ENCODE data around the gene PHETA1. TPM values are rescaled to one million over a fixed set of nuclear protein-coding genes. Genes with fewer than 3 reads are reported as not detected.
A peak's percentile ranks its signal among the peaks of the same experiment; 100 is the strongest.
"Not testable (repeated sequence)": the region's sequence is repeated elsewhere in the genome, so short reads cannot be mapped to it uniquely, and the experiment has no call there.

Gene PHETA1
- total RNA-seq, 2 experiments from 2014 or later, result 1.4 to 2.2 TPM

DNA sequence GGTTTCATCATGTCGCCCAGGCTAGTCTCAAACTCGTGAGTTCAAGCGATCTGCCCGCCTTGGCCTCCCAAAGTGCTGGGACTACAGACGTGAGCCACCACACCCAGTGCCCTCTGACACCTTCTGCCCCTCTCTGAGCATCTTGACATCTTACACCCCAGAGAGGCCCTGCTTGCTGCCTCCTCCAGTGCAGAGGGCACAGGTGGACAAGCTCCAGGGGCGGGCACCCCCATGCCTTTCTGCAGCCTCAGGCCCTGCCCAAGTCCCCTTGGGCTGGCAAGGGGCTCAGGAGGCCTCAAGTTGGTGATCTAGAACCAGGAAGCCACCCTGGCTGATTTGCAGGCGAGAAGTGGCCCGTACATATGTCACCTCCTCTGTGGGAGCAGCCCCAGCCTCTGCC is 25.6 kb upstream of the PHETA1 start:
- H3K4me3 Mint-ChIP-seq, result no peak overlapping the region
- no peaks in the 10 kb centered on the region for H3K36me3 Mint-ChIP-seq
- CTCF ChIA-PET, result interaction anchor here (0.6 to 25.7 kb wide), 2 partner anchors 53 to 465 kb away, joined by 3 to 1161 read pairs; no protein-coding TSS in a partner anchor
- intact Hi-C loops (cut with micrococcal nuclease), result no loop called here
- peaks cover under 1% of the 10 kb centered on the region for H3K9me3 Mint-ChIP-seq
- POLR2A ChIA-PET, result interaction anchor here (0.9 kb wide), 1 partner anchor 57 kb away, joined by 3 read pairs; no protein-coding TSS in a partner anchor
- H3K4me1 Mint-ChIP-seq (ENCODE audit: low read depth), result peaks cover 18% of the 10 kb centered on the region
- H3K27ac Mint-ChIP-seq, result no peak overlapping the region
- H3K27me3 Mint-ChIP-seq, result peaks cover 2% of the 10 kb centered on the region
- DNase-seq, result no peak

DNA sequence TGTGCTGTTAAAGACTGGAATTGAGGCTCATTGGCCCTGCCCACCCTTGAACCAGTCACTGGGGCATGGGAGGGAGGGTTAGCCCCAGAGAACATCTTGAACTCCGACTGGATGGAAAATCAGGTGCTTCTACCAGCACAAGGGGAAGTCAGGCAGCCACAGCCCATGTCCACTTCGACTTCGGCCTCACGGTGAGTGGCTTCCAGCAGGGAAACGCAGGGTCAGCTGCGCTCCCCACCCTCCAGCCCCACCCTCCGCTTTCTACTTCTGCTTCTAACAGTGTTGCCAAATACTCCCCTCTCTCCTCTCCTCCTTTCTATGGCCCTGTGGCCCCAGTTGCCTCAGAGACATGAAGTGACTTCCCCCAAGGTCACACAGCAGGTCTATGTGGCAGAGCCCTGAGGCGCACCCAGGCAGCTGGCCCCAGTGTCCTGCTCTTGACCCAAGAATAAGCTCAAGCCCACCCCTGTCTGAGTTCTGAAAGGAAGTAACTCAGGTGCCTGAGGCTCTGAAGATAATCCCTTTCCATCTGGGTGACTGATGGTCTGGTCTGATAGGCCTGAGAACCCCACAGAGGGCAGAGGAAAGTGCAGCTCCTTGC is 24.9 kb upstream of the PHETA1 start:
- Mint-ChIP-seq H3K36me3 (no peaks in the 10 kb centered on the region), H3K9me3 (no peaks in the 10 kb centered on the region), H3K4me1 (ENCODE audit: low read depth) (peaks cover 12% of the 10 kb centered on the region), H3K27ac (no peak overlapping the region), H3K4me3 (no peak overlapping the region), H3K27me3 (peaks cover 2% of the 10 kb centered on the region)
- no peak for DNase-seq
- intact Hi-C loops (cut with micrococcal nuclease), result no loop called here
- CTCF ChIA-PET, result interaction anchor here (0.6 to 25.7 kb wide), 4 partner anchors 54 to 464 kb away, joined by 3 to 1161 read pairs (median 4); no protein-coding TSS in a partner anchor
- POLR2A ChIA-PET, result interaction anchor here (0.9 kb wide), 1 partner anchor 58 kb away, joined by 3 read pairs; no protein-coding TSS in a partner anchor

DNA sequence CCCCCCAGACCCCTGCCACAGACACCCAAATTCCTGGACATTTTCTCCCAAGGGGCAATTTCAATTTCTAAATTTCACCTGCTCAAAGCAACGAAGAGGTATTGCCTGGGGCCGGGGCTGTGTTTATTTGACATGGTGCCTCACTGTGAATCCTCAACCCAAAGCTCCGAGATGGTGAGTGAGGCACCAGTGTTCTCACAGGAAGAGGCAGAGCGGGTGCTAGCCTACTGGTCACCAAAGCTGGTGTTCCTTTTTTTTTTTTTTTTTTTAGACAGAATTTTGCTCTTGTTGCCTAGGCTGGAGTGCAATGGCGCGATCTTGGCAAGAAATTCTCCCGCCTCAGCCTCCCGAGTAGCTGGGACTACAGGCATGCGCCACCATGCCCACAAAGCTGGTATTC is 22.0 kb upstream of the PHETA1 start:
- H3K4me1 Mint-ChIP-seq (ENCODE audit: low read depth), result no peaks in the 10 kb centered on the region
- CTCF ChIA-PET, result interaction anchor here (0.9 to 1.0 kb wide), 3 partner anchors 14 to 139 kb away, joined by 3 read pairs; no protein-coding TSS in a partner anchor
- no peaks in the 10 kb centered on the region for H3K9me3 Mint-ChIP-seq
- H3K4me3 Mint-ChIP-seq, result no peak overlapping the region
- no peak for DNase-seq
- no peaks in the 10 kb centered on the region for H3K36me3 Mint-ChIP-seq
- POLR2A ChIA-PET, result no interaction called here
- H3K27me3 Mint-ChIP-seq, result no peaks in the 10 kb centered on the region
- no peak overlapping the region for H3K27ac Mint-ChIP-seq
- intact Hi-C loops (cut with micrococcal nuclease), result no loop called here

DNA sequence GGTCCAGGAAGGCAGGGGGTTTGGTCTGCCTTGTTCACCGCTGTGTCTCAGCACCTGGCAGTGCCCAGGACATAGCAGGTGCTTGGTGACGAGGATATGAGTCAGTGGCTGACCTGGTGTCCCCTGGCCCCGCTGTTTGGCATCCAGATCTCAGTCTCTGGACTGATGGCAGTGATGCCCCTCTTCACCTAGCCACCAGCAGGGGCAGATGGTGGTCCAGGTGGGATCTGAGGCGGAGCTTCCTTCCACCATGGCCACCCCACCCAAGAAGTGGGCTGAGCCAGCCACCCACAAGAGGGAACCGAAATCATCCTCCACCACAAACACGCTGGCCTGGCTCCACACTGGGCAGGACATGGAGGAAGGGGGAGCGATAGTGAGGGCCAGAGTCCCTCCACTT is 20.7 kb upstream of the PHETA1 start:
- no peaks in the 10 kb centered on the region for H3K27me3 Mint-ChIP-seq
- ChIA-PET CTCF (interaction anchor here (1.4 kb wide), 1 partner anchor 62 kb away, joined by 4 read pairs; no protein-coding TSS in a partner anchor), POLR2A (no interaction called here)
- intact Hi-C loops (cut with micrococcal nuclease), result no loop called here
- no peaks in the 10 kb centered on the region for H3K36me3 Mint-ChIP-seq
- H3K9me3 Mint-ChIP-seq, result no peaks in the 10 kb centered on the region
- no peak overlapping the region for H3K27ac Mint-ChIP-seq
- no peak overlapping the region for H3K4me3 Mint-ChIP-seq
- no peak for DNase-seq
- no peaks in the 10 kb centered on the region for H3K4me1 Mint-ChIP-seq (ENCODE audit: low read depth)

DNA sequence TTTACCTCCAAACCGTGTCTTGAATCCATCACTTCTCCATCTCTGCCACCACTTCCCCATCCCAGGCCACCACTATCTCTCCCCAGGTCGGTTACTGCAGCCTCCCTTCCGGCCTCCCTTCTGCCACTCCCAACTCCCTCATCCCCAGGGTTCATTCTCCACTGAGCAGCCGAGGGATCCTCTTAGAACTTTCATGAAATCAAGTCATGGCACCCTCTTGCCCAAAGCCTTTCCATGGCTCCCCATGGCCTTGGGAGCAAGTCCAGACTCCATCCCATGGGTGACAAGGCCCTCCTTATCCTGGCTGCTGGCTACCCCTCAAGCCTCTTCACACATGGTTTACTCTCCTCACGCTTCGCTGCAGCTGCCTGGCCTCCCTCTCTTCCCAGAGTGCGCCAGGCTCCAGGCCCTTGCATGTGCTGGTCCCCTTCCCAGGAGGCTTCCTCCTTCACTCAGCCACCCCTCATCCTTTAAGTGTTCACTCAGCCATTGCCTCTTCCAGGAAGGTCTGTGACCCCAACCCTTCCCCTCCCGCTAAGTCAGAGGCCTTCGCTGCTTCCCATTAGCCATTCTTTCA is 18.9 kb upstream of the PHETA1 start:
- no peaks in the 10 kb centered on the region for H3K9me3 Mint-ChIP-seq
- CTCF ChIA-PET, result no interaction called here

DNA sequence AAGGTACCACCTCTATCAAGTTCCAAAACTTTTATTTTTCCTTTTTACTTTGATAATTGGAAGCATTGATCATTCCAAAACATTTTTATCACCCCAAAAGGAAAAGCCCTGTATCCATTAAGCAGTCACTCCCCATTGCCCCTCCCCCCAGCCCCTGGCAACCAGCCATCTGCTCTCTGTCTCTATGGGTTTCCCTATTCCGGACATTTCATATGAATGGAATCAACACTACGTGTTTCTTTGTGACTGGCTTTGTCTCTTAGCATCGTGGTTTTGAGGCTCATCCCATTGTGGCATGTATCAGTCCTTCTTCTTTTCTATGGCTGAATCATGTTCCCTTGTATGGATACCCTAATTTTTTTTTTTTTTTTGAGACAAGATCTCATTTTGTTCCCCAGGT is 18.0 kb upstream of the PHETA1 start:
- no peak overlapping the region for H3K4me3 Mint-ChIP-seq
- no peak for DNase-seq
- H3K27ac Mint-ChIP-seq, result no peak overlapping the region
- POLR2A ChIA-PET, result no interaction called here
- no peaks in the 10 kb centered on the region for H3K27me3 Mint-ChIP-seq
- intact Hi-C loops (cut with micrococcal nuclease), result no loop called here
- H3K4me1 Mint-ChIP-seq (ENCODE audit: low read depth), result no peaks in the 10 kb centered on the region
- H3K36me3 Mint-ChIP-seq, result no peaks in the 10 kb centered on the region
- CTCF ChIA-PET, result interaction anchor here (2.9 kb wide), 1 partner anchor 10 kb away, joined by 11 read pairs; no protein-coding TSS in a partner anchor
- H3K9me3 Mint-ChIP-seq, result no peaks in the 10 kb centered on the region

More for the DNA sequence above, 18.9 kb upstream of the PHETA1 start:
- H3K4me3 Mint-ChIP-seq, result no peak overlapping the region
- H3K36me3 Mint-ChIP-seq, result no peaks in the 10 kb centered on the region
- POLR2A ChIA-PET, result no interaction called here
- no peak overlapping the region for H3K27ac Mint-ChIP-seq
- H3K4me1 Mint-ChIP-seq (ENCODE audit: low read depth), result no peaks in the 10 kb centered on the region
- H3K27me3 Mint-ChIP-seq, result no peaks in the 10 kb centered on the region
- DNase-seq, result no peak
- intact Hi-C loops (cut with micrococcal nuclease), result no loop called here

DNA sequence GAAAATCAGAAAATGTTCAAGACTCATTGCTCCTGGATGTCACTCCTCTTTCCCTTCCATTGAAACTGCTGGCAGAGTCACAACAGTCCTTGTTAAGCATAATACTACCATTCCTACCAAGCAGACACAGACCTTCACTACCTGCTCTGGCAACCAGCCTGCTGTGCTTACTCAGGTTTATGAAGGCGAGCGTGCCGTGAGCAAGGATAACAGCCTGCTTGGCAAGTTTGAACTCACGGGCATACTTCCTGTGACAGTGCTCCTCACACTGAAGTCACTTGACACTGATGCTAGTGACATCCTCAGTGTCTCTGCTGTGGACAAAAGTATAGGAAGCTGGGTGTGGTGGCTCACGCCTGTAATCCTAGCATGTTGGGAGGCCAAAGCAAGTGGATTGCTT is 15.7 kb upstream of the PHETA1 start:
- Mint-ChIP-seq H3K27me3 (peaks cover 5% of the 10 kb centered on the region), H3K4me1 (ENCODE audit: low read depth) (no peaks in the 10 kb centered on the region), H3K9me3 (no peaks in the 10 kb centered on the region), H3K4me3 (no peak overlapping the region), H3K27ac (no peak overlapping the region), H3K36me3 (no peaks in the 10 kb centered on the region)
- no peak for DNase-seq
- ChIA-PET CTCF (interaction anchor here (2.9 kb wide), 1 partner anchor 12 kb away, joined by 11 read pairs; no protein-coding TSS in a partner anchor), POLR2A (no interaction called here)
- intact Hi-C loops (cut with micrococcal nuclease), result no loop called here

DNA sequence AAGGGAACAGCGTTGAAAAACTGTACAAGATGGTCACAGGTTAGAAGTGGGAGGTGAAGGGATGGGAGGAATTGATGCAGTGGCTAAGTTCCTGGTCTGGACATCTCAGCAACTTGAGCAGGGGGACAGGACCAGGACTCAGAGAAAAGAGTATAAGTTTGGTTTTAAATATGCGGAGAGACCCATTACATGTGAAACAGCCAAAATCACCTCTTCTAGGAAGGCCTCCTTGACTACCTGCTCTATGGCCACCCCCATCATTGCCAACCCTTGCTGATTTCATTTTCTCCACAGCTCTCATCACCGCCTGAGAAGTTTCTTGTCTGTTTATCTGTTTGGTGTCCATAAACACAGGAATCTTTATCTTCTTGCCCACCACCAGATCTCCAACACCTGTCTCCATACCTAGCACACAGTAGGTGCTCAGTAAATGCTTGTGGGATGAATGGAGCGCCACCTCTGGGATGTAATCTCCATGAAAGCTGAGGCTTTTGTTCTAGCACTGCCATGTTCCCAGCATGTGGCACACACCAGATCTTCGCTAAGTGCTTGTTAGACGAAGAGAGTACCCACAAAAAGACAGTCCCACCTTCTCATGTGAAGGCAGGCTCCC is 11.2 kb upstream of the PHETA1 start:
- no peak overlapping the region for H3K4me3 Mint-ChIP-seq
- H3K27ac Mint-ChIP-seq, result no peak overlapping the region
- peaks cover 8% of the 10 kb centered on the region for H3K27me3 Mint-ChIP-seq

DNA sequence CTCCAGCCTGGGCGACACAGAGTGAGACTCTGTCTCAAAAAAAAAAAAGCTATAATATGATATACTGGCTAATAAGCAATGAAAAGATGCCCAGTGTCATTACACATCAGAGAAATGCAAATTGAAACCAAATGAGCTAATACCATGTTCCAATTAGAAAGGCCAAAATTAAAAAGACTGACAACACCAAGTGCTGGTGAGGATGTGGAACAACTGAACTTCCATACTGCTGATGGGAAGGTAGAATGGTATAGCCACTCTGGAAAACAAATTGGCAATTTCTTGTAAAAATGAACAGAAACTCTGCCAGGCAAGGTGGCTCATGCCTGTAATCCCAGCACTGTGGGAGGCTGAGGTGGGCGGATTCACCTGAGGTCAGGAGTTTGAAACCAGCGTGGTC is 8.5 kb upstream of the PHETA1 start:
- POLR2A ChIA-PET, result no interaction called here
- H3K4me3 Mint-ChIP-seq, result no peak overlapping the region
- CTCF ChIA-PET, result no interaction called here
- intact Hi-C loops (cut with micrococcal nuclease), result no loop called here
- peaks cover 8% of the 10 kb centered on the region for H3K27me3 Mint-ChIP-seq
- DNase-seq, result no peak
- H3K4me1 Mint-ChIP-seq (ENCODE audit: low read depth), result no peaks in the 10 kb centered on the region
- H3K9me3 Mint-ChIP-seq, result peaks cover 4% of the 10 kb centered on the region
- H3K27ac Mint-ChIP-seq, result no peak overlapping the region
- peaks cover 1% of the 10 kb centered on the region for H3K36me3 Mint-ChIP-seq

More for the DNA sequence above, 11.2 kb upstream of the PHETA1 start:
- intact Hi-C loops (cut with micrococcal nuclease), result no loop called here
- Mint-ChIP-seq H3K4me1 (ENCODE audit: low read depth) (no peaks in the 10 kb centered on the region), H3K36me3 (peaks cover 1% of the 10 kb centered on the region), H3K9me3 (peaks cover 4% of the 10 kb centered on the region)
- ChIA-PET POLR2A (no interaction called here), CTCF (no interaction called here)
- DNase-seq, result no peak

DNA sequence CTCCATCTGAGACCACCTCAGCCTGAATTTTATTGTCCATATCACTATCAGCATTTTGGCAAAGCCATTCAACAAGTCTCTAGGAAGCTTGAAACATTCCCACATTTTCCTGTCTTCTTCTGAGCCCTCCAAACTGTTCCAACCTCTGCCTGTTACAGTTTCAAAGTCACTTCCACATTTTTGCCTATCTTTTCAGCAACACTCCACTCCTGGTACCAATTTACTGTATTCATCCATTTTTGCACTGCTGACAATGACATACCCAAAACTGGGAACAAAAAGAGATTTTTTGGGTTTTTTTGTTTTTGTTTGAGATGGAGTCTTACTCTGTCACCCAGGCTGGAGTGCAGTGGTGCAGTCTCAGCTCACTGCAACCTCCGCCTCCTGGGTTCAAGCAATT is 4.3 kb upstream of the PHETA1 start:
- H3K27ac Mint-ChIP-seq; DNase-seq; H3K27me3 Mint-ChIP-seq; H3K4me3 Mint-ChIP-seq; POLR2A ChIA-PET; H3K36me3 Mint-ChIP-seq; intact Hi-C loops (cut with micrococcal nuclease); H3K9me3 Mint-ChIP-seq: not testable (repeated sequence)
- peaks cover 11% of the 10 kb centered on the region for H3K4me1 Mint-ChIP-seq (ENCODE audit: low read depth)
- CTCF ChIA-PET, result interaction anchor here (1.2 kb wide), 1 partner anchor 24 kb away, joined by 3 read pairs; no protein-coding TSS in a partner anchor

DNA sequence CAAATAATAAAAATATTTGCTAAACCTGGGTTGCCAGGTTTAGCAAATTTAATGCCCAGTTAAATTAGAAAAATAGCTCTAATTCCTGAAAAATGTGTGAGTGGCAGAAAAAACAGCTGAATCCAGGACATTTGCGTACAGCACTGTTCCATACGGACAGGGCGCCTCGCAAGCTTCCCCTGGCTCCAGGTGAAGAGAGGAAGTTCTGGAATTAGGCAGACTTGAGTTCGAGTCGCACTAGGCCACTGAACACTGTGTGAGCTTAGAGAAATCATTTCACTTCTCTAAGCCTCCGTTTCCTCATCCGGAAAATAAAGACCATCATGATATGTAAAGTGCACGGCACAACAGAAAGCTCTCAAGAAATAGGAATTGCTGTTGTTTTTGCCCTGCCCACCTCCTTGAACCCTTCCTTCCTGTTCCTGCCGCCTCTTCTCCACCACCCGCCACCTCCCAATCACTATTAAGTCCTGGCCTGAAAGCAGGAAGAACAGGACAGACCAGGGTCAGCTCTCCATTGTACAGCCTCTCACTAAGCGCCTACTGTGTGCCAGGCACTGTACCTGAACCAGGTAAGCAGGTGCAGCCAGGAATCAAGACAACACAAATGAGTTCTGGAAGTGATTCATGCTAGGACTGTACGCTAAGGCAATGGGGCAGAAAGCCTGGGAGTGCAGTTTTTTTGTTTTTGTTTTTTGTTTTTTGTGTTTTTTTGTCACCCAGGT is 763 bp upstream of the PHETA1 start:
- intact Hi-C loops (cut with micrococcal nuclease), result loop anchor here (2.0 kb wide), 1 partner anchor 75 kb away; no protein-coding TSS in a partner anchor
- ChIA-PET POLR2A (interaction anchor here (2.1 kb wide), 1 partner anchor 10 kb away, joined by 4 read pairs; no protein-coding TSS in a partner anchor), CTCF (interaction anchor here (0.6 to 1.5 kb wide), 4 partner anchors 27 to 231 kb away, joined by 3 to 10 read pairs (median 3); no protein-coding TSS in a partner anchor)
- Mint-ChIP-seq H3K9me3 (no peaks in the 10 kb centered on the region), H3K4me3 (peak overlapping the region; percentile 74), H3K36me3 (no peaks in the 10 kb centered on the region), H3K4me1 (ENCODE audit: low read depth) (peaks cover 18% of the 10 kb centered on the region), H3K27ac (no peak overlapping the region), H3K27me3 (no peaks in the 10 kb centered on the region)
- no peak for DNase-seq

Measured in activated CD4-positive, alpha-beta memory T cell treated with anti-CD3 and anti-CD28 coated beads for 36 hours (primary cell).